IMR-90 (cell line): ENCODE results near the gene GLI1. TPM values are rescaled to one million over a fixed set of nuclear protein-coding genes. Genes with fewer than 3 reads are reported as not detected.

Experiments used
- ATAC-seq: fragments of 200-7000 bp; cut with Tn5 transposase; 2 replicates; pipeline ENCODE4 v1.9.1; 2020; ENCODE audit warnings: low read depth, mild to moderate bottlenecking, moderate library complexity
- BruUV-seq: library from RNA; stranded (reverse); fragments of 400-500 nt; replicated peaks from 2 replicates; lab custom pipeline; 2021; lab: Mats Ljungman, UMichigan
- CTCF ChIA-PET: fragments of 300-600 bp; formaldehyde crosslinking; extraction: SDS; loops from one replicate; lab custom pipeline; 2021; ENCODE audit warnings: antibody characterized with exemption; lab: Yijun Ruan, JAX
- POLR2A ChIA-PET: fragments of 300-600 bp; sonication (Branson Sonifier 250); formaldehyde crosslinking; loops from one replicate; lab custom pipeline; 2022; ENCODE audit warnings: antibody characterized with exemption; ENCODE audit not compliant: unreplicated experiment; lab: Charles Lee
- DNase-seq: peaks from one replicate; pipeline ENCODE4 v3.0.0; 2013
- H2AFZ ChIP-seq: replicated peaks from 2 replicates; pipeline ENCODE3; 2013; ENCODE audit warnings: low read length, mild to moderate bottlenecking; ENCODE audit not compliant: poor library complexity
- H2AK5ac ChIP-seq: 2 replicates; pipeline ENCODE4 v1.6.1; 2013; ENCODE audit warnings: low read depth, low read length, inconsistent platforms
- H2AK9ac ChIP-seq: replicated peaks from 2 replicates; pipeline ENCODE3; 2013; ENCODE audit warnings: mild to moderate bottlenecking, low read depth, low read length, moderate library complexity; ENCODE audit not compliant: poor library complexity
- H2BK120ac ChIP-seq: 2 replicates; pipeline ENCODE4 v1.6.1; 2013; ENCODE audit warnings: low read depth, low read length, inconsistent platforms
- H2BK15ac ChIP-seq: 3 replicates; pipeline ENCODE4 v1.6.1; 2013; ENCODE audit warnings: low read depth, low read length, inconsistent platforms
- H2BK20ac ChIP-seq: 2 replicates; pipeline ENCODE4 v1.6.1; 2013; ENCODE audit warnings: low read depth, mild to moderate bottlenecking, inconsistent platforms, low read length, moderate library complexity
- H2BK5ac ChIP-seq: 2 replicates; pipeline ENCODE4 v1.6.1; 2013; ENCODE audit warnings: mild to moderate bottlenecking, low read depth, low read length, inconsistent platforms; ENCODE audit not compliant: poor library complexity, severe bottlenecking
- H3K14ac ChIP-seq: replicated peaks from 2 replicates; pipeline ENCODE4 v1.6.1; 2013; ENCODE audit warnings: low read depth, low read length, inconsistent platforms
- H3K18ac ChIP-seq: 2 replicates; pipeline ENCODE4 v1.6.1; 2013; ENCODE audit warnings: low read depth, low read length, control low read depth
- H3K23ac ChIP-seq: 2 replicates; pipeline ENCODE4 v1.6.1; 2013; ENCODE audit warnings: low read depth, low read length, inconsistent platforms
- H3K27ac ChIP-seq: 2 replicates; pipeline ENCODE4 v1.5.1; 2013; ENCODE audit warnings: mild to moderate bottlenecking, control low read depth, low read length; ENCODE audit not compliant: insufficient read depth
- H3K27me3 ChIP-seq: 2 replicates; pipeline ENCODE4 v1.6.1; 2013; ENCODE audit warnings: low read length; ENCODE audit not compliant: control insufficient read depth, insufficient read depth
- H3K36me3 ChIP-seq: 2 replicates; pipeline ENCODE4 v1.6.1; 2013; ENCODE audit warnings: low read length, mixed read lengths; ENCODE audit not compliant: control insufficient read depth, insufficient read depth
- H3K4ac ChIP-seq: 2 replicates; pipeline ENCODE4 v1.6.1; 2013; ENCODE audit warnings: low read depth, low read length, inconsistent platforms
- H3K4me1 ChIP-seq: 2 replicates; pipeline ENCODE4 v1.6.1; 2013; ENCODE audit warnings: low read length, mixed read lengths; ENCODE audit not compliant: control insufficient read depth, insufficient read depth
- H3K4me2 ChIP-seq: 2 replicates; pipeline ENCODE4 v1.6.1; 2013; ENCODE audit warnings: low read depth, mild to moderate bottlenecking, control low read depth, low read length, moderate library complexity
- H3K4me3 ChIP-seq: 2 replicates; pipeline ENCODE4 v1.5.1; 2013; ENCODE audit warnings: low read depth, mild to moderate bottlenecking, control low read depth, low read length, moderate library complexity; ENCODE audit not compliant: insufficient read depth
- H3K56ac ChIP-seq: 2 replicates; pipeline ENCODE4 v1.6.1; 2013; ENCODE audit warnings: low read length, inconsistent platforms; ENCODE audit not compliant: insufficient read depth; ENCODE audit errors: extremely low read depth
- H3K79me1 ChIP-seq, 2 experiments: 2 replicates each; pipeline ENCODE4 v1.6.1; 2013; ENCODE audit warnings: low read length in 2 of 2, inconsistent platforms in 1 of 2, low read depth in 1 of 2
- H3K9ac ChIP-seq: 2 replicates; pipeline ENCODE4 v1.6.1; 2013; ENCODE audit warnings: low read depth, low read length, control low read depth
- H3K9me1 ChIP-seq: 2 replicates; pipeline ENCODE4 v1.6.1; 2013; ENCODE audit warnings: low read length, inconsistent platforms; ENCODE audit not compliant: insufficient read depth
- H3K9me3 ChIP-seq: 2 replicates; pipeline ENCODE4 v1.6.1; 2013; ENCODE audit warnings: low read length; ENCODE audit not compliant: control insufficient read depth, insufficient read depth
- H4K20me1 ChIP-seq: 2 replicates; pipeline ENCODE4 v1.6.1; 2013; ENCODE audit warnings: low read length, inconsistent platforms; ENCODE audit not compliant: insufficient read depth
- H4K5ac ChIP-seq: 2 replicates; pipeline ENCODE4 v1.6.1; 2013; ENCODE audit warnings: mild to moderate bottlenecking, low read depth, low read length, control low read depth
- H4K8ac ChIP-seq, 2 experiments: 2 replicates each; pipeline ENCODE4 v1.6.1; 2013; ENCODE audit warnings: low read depth in 2 of 2, low read length in 2 of 2, control low read depth in 1 of 2, inconsistent platforms in 1 of 2
- H4K91ac ChIP-seq: 2 replicates; pipeline ENCODE4 v1.6.1; 2013; ENCODE audit warnings: low read depth, low read length, inconsistent platforms; ENCODE audit not compliant: insufficient read depth
- USF2 ChIP-seq: fragments of 150-350 bp; IDR thresholded peaks from 2 replicates; pipeline ENCODE4 v1.6.1; 2017; ENCODE audit warnings: mild to moderate bottlenecking, antibody characterized with exemption, low read length, low read depth
- WGBS, 2 experiments: methylation state at CpG; one replicate each; pipeline versions ENCODE4 v1.1.5 to v1.1.7; 2013; ENCODE audit warnings: missing lambda C conversion rate in 2 of 2; ENCODE audit not compliant: insufficient read length in 1 of 2; ENCODE audit errors: extremely low coverage in 2 of 2; 5-methylcytosine and 5-hydroxymethylcytosine counted together
- dilution Hi-C: fragments of 300-500 bp; cut with HindIII; formaldehyde crosslinking; loops from one replicate; pipeline ENCODE4 v1.14.3; 2018; ENCODE audit warnings: low sequenced_read_pairs; ENCODE audit not compliant: unreplicated experiment
- in situ Hi-C: fragments of 300-500 bp; cut with MboI; formaldehyde crosslinking; loops from 3 replicates; pipeline ENCODE4 v1.14.3; 2019; ENCODE audit warnings: low sequenced_read_pairs, inconsistent platforms, mixed read lengths
- intact Hi-C: fragments of 100-400 bp; cut with micrococcal nuclease; formaldehyde crosslinking; loops from 2 replicates; pipeline ENCODE4 v1.10.0; 2022
- polyA plus RNA-seq, 3 experiments: library from polyadenylated mRNA; depleted of rRNA; stranded (reverse); fragments of >200 nt; gene quantifications; 2 replicates each; pipeline ENCODE4 v1.2.3, GENCODE V29; 2012; ENCODE audit warnings: low replicate concordance in 1 of 3
- total RNA-seq: library from RNA; depleted of rRNA; stranded (reverse); fragments of >200 nt; gene quantifications from 2 replicates; pipeline ENCODE4 v1.2.3, GENCODE V29; 2012
- TF ChIP-seq, protein P1 (sequence below): conservative IDR thresholded peaks from 2 replicates; pipeline ENCODE4 v1.5.1; 2012; ENCODE audit warnings: mild to moderate bottlenecking, low read depth, low read length, improper control_type of control experiment

Gene GLI1
- total and polyA plus RNA-seq, 2 of the 4 experiments (the other 2 are of a cell fraction) = 1.3 to 3.8 TPM

- H2AFZ ChIP-seq = peak overlapping the region; percentile 89
- peaks cover 44% of the 10 kb centered on the region for H3K36me3 ChIP-seq
- H3K23ac ChIP-seq = peak overlapping the region; percentile 100
- peak overlapping the region; percentile 100 for H2AK5ac ChIP-seq
- DNase-seq (no peak), ATAC-seq (no peak)
- peak overlapping the region; percentile 93 for H4K91ac ChIP-seq
- peak overlapping the region; percentile 95 for H3K4me3 ChIP-seq
- H2AK9ac ChIP-seq = peak overlapping the region; percentile 100
- H3K9me1 ChIP-seq = peaks cover 16% of the 10 kb centered on the region
- peak overlapping the region; percentile 83; the same call in 1 of the 2 replicates for H2BK120ac ChIP-seq
- no TSS peak for BruUV-seq
- intact Hi-C loops = no loop called here
- peak overlapping the region; percentile 87 for H3K4me2 ChIP-seq
- CTCF ChIA-PET = interaction anchor here (1.2 kb wide), 1 partner anchor 18 kb away, joined by 3 read pairs; no protein-coding TSS in a partner anchor
- POLR2A ChIA-PET = interaction anchor here (1.1 kb wide), 1 partner anchor 16 kb away, joined by 6 read pairs; no protein-coding TSS in a partner anchor
- peak overlapping the region; percentile 99 for H3K27ac ChIP-seq
- H2BK5ac ChIP-seq = peak overlapping the region; percentile 96
- H3K14ac ChIP-seq = peak overlapping the region; percentile 100
- no peak overlapping the region for H2BK20ac ChIP-seq
- in situ Hi-C loops = no loop called here
- 10% methylated on average over 2 of the region's 8 CpGs; no CpG with 5 or more reads in 1 of the 2 experiments for WGBS, 2 experiments
- peaks cover 22% of the 10 kb centered on the region for H3K4me1 ChIP-seq
- H3K27me3 ChIP-seq = no peaks in the 10 kb centered on the region
- H3K56ac ChIP-seq = peak overlapping the region; percentile 98
- H4K5ac ChIP-seq = peak overlapping the region; percentile 20
- peaks cover 18 to 78% of the 10 kb centered on the region in 2 experiments for H3K79me1 ChIP-seq
- peaks cover 74% of the 10 kb centered on the region for H4K20me1 ChIP-seq
- no peak overlapping the region for H2BK15ac ChIP-seq
- H3K4ac ChIP-seq = peak overlapping the region; percentile 100
- peak overlapping the region; percentile 47 to 92; a peak in 2 of 4 replicates for H4K8ac ChIP-seq
- no peak for TF ChIP-seq USF2
- TF ChIP-seq, protein P1, sequence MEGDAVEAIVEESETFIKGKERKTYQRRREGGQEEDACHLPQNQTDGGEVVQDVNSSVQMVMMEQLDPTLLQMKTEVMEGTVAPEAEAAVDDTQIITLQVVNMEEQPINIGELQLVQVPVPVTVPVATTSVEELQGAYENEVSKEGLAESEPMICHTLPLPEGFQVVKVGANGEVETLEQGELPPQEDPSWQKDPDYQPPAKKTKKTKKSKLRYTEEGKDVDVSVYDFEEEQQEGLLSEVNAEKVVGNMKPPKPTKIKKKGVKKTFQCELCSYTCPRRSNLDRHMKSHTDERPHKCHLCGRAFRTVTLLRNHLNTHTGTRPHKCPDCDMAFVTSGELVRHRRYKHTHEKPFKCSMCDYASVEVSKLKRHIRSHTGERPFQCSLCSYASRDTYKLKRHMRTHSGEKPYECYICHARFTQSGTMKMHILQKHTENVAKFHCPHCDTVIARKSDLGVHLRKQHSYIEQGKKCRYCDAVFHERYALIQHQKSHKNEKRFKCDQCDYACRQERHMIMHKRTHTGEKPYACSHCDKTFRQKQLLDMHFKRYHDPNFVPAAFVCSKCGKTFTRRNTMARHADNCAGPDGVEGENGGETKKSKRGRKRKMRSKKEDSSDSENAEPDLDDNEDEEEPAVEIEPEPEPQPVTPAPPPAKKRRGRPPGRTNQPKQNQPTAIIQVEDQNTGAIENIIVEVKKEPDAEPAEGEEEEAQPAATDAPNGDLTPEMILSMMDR = 0 out of 2 replicates have a peak, but pooled peaks have one; percentile 2
- dilution Hi-C loops = no loop called here
- H3K9ac ChIP-seq = peak overlapping the region; percentile 100
- peak overlapping the region; percentile 95 for H3K18ac ChIP-seq
- H3K9me3 ChIP-seq = no peaks in the 10 kb centered on the region
These were observed 60.1 kb downstream of the GLI1 start for GRCh38 chr12:57519796-57520052.
